Measurements from ENCODE around the gene TULP1. TPM values are rescaled to one million over a fixed set of nuclear protein-coding genes. Genes with fewer than 3 reads are reported as not detected.

Gene TULP1
- total and polyA plus RNA-seq, 2 donors from 2014 or later = not detected

DNA sequence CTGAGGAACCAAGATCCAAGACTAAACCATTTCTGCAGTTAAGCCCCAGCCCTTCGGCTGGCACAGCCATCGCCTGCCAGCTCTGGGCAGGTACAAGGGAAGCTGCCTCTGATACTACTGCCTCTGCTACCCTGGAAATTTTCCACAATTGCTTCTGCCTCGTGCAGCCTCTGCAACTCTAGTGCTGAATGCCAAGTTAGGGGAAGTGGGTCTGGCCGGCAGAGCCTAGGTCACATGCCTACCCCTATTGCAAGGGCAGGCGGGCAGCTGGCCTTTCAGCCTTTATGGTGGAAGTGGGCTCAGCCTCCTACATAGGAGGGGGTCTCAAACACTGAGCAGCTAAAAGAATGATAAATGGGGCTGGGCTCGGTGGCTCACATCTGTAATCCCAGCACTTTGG, 44.5 kb upstream of the TULP1 start:
- TF ChIP-seq, protein P1, sequence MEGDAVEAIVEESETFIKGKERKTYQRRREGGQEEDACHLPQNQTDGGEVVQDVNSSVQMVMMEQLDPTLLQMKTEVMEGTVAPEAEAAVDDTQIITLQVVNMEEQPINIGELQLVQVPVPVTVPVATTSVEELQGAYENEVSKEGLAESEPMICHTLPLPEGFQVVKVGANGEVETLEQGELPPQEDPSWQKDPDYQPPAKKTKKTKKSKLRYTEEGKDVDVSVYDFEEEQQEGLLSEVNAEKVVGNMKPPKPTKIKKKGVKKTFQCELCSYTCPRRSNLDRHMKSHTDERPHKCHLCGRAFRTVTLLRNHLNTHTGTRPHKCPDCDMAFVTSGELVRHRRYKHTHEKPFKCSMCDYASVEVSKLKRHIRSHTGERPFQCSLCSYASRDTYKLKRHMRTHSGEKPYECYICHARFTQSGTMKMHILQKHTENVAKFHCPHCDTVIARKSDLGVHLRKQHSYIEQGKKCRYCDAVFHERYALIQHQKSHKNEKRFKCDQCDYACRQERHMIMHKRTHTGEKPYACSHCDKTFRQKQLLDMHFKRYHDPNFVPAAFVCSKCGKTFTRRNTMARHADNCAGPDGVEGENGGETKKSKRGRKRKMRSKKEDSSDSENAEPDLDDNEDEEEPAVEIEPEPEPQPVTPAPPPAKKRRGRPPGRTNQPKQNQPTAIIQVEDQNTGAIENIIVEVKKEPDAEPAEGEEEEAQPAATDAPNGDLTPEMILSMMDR (IDR thresholded peaks at IDR 0.05; ENCODE audit: borderline replicate concordance, extremely low read depth, insufficient read depth) = no peak
- Histone ChIP-seq H3K9ac (ENCODE audit: low read length in 3 of 3) (no peak overlapping the region), H3K4me1 (ENCODE audit: control insufficient read depth in 2 of 3, insufficient read depth in 2 of 3, low read depth in 1 of 3, low read length in 3 of 3) (no peaks in the 10 kb centered on the region), H3K36me3 (ENCODE audit: control insufficient read depth in 2 of 3, insufficient read depth in 3 of 3, low read length in 3 of 3) (no peaks in the 10 kb centered on the region), H3K9me3 (ENCODE audit: control insufficient read depth in 2 of 3, insufficient read depth in 1 of 3, low read length in 3 of 3) (peaks cover 0 to 3% (median 0%) of the 10 kb centered on the region in 3 donors), H3K27me3 (ENCODE audit: control insufficient read depth, insufficient read depth, low read length) (no peaks in the 10 kb centered on the region), H3K27ac (ENCODE audit: low read depth in 2 of 2, low read length in 2 of 2) (no peak overlapping the region), H3K4me3 (ENCODE audit: low read length in 3 of 3) (no peak overlapping the region)
- DNase-seq = no peak
- intact Hi-C loops (cut with DNase I) = no loop called here
- no peak for FAIRE-seq

DNA sequence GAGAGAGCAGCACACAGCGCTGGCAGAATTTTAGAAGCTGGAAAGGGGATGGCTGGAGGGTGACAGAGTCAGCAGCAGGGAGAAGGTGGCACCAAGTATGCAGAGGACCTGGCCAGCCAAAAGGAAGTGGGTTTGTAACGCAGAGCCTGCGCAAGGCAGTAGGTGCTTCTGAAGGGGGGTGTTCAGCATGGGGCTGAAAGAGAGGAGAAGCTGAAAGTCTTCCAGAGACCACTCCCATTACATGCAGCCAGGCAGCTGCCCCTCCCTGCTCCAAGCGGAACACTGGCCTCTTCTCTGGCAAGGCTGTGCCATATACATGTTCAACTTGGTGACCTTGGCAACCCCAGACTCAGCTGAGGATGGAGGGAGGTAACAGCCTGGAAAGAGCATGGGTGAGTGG, 42.1 kb upstream of the TULP1 start:
- H3K9me3 ChIP-seq (ENCODE audit: control insufficient read depth in 2 of 3, insufficient read depth in 1 of 3, low read length in 3 of 3) = peaks cover 0 to 9% (median 0%) of the 10 kb centered on the region in 3 donors
- H3K27ac ChIP-seq (ENCODE audit: low read depth in 2 of 2, low read length in 2 of 2) = no peak overlapping the region
- FAIRE-seq = no peak
- intact Hi-C loops (cut with DNase I) = no loop called here
- no peaks in the 10 kb centered on the region for H3K27me3 ChIP-seq (ENCODE audit: control insufficient read depth, insufficient read depth, low read length)
- H3K4me1 ChIP-seq (ENCODE audit: control insufficient read depth in 2 of 3, insufficient read depth in 2 of 3, low read depth in 1 of 3, low read length in 3 of 3) = no peaks in the 10 kb centered on the region
- H3K9ac ChIP-seq (ENCODE audit: low read length in 3 of 3) = no peak overlapping the region
- no peaks in the 10 kb centered on the region for H3K36me3 ChIP-seq (ENCODE audit: control insufficient read depth in 2 of 3, insufficient read depth in 3 of 3, low read length in 3 of 3)
- H3K4me3 ChIP-seq (ENCODE audit: low read length in 3 of 3) = no peak overlapping the region
- DNase-seq = peak in 1 of 5 donors; percentile 22
- TF ChIP-seq, protein P1 (IDR thresholded peaks at IDR 0.05; ENCODE audit: borderline replicate concordance, extremely low read depth, insufficient read depth) = no peak

DNA sequence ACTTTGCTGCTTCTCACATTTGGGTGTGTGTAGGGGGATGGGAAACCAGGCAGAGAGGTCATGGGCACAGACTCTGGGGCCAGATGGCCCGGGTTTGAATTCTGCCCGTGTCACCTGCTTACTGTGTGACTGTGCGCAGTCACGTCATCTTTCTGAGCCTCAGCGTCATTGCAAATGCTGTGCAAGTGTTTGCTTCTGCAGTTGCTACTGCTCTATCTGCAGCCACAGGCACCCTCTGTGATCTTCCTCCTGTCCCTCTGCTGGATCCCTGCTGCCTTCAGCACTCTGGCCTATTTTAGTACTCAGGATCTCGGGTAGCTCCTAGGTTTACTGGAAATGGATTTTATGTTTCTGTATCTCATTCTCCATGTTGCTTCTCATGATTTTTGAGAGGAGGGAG, 40.6 kb upstream of the TULP1 start:
- H3K27me3 ChIP-seq (ENCODE audit: control insufficient read depth, insufficient read depth, low read length) = no peaks in the 10 kb centered on the region
- no peak overlapping the region for H3K4me3 ChIP-seq (ENCODE audit: low read length in 3 of 3)
- peak in 1 of 5 donors; percentile 22 for DNase-seq
- H3K36me3 ChIP-seq (ENCODE audit: control insufficient read depth in 2 of 3, insufficient read depth in 3 of 3, low read length in 3 of 3) = no peaks in the 10 kb centered on the region
- no peak overlapping the region for H3K9ac ChIP-seq (ENCODE audit: low read length in 3 of 3)
- H3K4me1 ChIP-seq (ENCODE audit: control insufficient read depth in 2 of 3, insufficient read depth in 2 of 3, low read depth in 1 of 3, low read length in 3 of 3) = no peaks in the 10 kb centered on the region
- H3K9me3 ChIP-seq (ENCODE audit: control insufficient read depth in 2 of 3, insufficient read depth in 1 of 3, low read length in 3 of 3) = peaks cover 0 to 9% (median 0%) of the 10 kb centered on the region in 3 donors
- TF ChIP-seq, protein P1 (IDR thresholded peaks at IDR 0.05; ENCODE audit: borderline replicate concordance, extremely low read depth, insufficient read depth) = no peak
- intact Hi-C loops (cut with DNase I) = no loop called here
- no peak for FAIRE-seq
- H3K27ac ChIP-seq (ENCODE audit: low read depth in 2 of 2, low read length in 2 of 2) = no peak overlapping the region
